Heart left ventricle (tissue), 16 donors: ENCODE measurements around the gene ACOT13. TPM values are rescaled to one million over a fixed set of nuclear protein-coding genes. Genes with fewer than 3 reads are reported as not detected.
A peak's percentile ranks its signal among the peaks of the same experiment; 100 is the strongest.

Source experiments
- ATAC-seq, 4 donors: fragments of 200-7000 bp; cut with Tn5 transposase; one replicate each; pipeline ENCODE4 v1.9.1; 2020 to 2022; ENCODE audit warnings: moderate library complexity in 4 of 4, mild to moderate bottlenecking in 3 of 4, moderate number of reproducible peaks in 1 of 4
- DNase-seq, 5 donors: peaks; one replicate each; pipeline ENCODE4 v3.0.0-alpha.2; 2020
- H3K27ac ChIP-seq, 12 donors: fragments of 200-600 bp; sonication (generic) in 4 of 12; one replicate each; pipeline versions ENCODE4 v1.5.0 to v1.8.0; 2016 to 2022; ENCODE audit warnings: mild to moderate bottlenecking in 2 of 12
- H3K27me3 ChIP-seq, 9 donors: fragments of 200-600 bp; sonication (generic) in 2 of 9; one replicate each; pipeline versions ENCODE4 v1.5.1 to v1.8.0; 2016 to 2022; ENCODE audit warnings: mild to moderate bottlenecking in 3 of 9
- H3K36me3 ChIP-seq, 9 donors: fragments of 200-600 bp; sonication (generic) in 2 of 9; one replicate each; pipeline versions ENCODE4 v1.5.0 to v1.8.0; 2018 to 2022; ENCODE audit warnings: mild to moderate bottlenecking in 2 of 9
- H3K4me1 ChIP-seq, 12 donors: fragments of 200-600 bp; sonication (generic) in 4 of 12; one replicate each; pipeline versions ENCODE4 v1.5.0 to v1.8.0; 2016 to 2022; ENCODE audit warnings: mild to moderate bottlenecking in 3 of 12
- H3K4me3 ChIP-seq, 12 donors: fragments of 200-600 bp; sonication (generic) in 4 of 12; one replicate each; pipeline versions ENCODE4 v1.5.0 to v1.8.0; 2017 to 2022; ENCODE audit warnings: mild to moderate bottlenecking in 9 of 12, moderate library complexity in 4 of 12
- H3K9me3 ChIP-seq, 12 donors: fragments of 200-600 bp; sonication (generic) in 4 of 12; one replicate each; pipeline versions ENCODE4 v1.5.0 to v1.8.0; 2016 to 2022; ENCODE audit warnings: mild to moderate bottlenecking in 1 of 12
- CTCF ChIP-seq, 12 donors: fragments of 200-600 bp; sonication (generic) in 4 of 12; IDR thresholded peaks; one replicate each; pipeline versions ENCODE4 v1.5.0 to v1.8.0; 2018 to 2022; ENCODE audit warnings: antibody characterized with exemption in 12 of 12, mild to moderate bottlenecking in 5 of 12
- POLR2A ChIP-seq, 2 donors: fragments of 450-650 bp; IDR thresholded peaks; one replicate each; pipeline ENCODE4 v1.6.1; 2017; ENCODE audit warnings: antibody characterized with exemption in 2 of 2, mild to moderate bottlenecking in 2 of 2, moderate library complexity in 2 of 2
- WGBS, 4 donors: extraction: QIAGEN DNeasy Blood & Tissue Kit in 2 of 4; methylation state at CpG; one replicate each; pipeline versions ENCODE4 v1.1.5 to v1.1.7; 2013 to 2018; 5-methylcytosine and 5-hydroxymethylcytosine counted together
- intact Hi-C, 10 donors: fragments of 100-400 bp; cut with DNase I; formaldehyde crosslinking; loops; one replicate each; pipeline versions ENCODE4 v1.11.1 to v1.14.2; 2022
- polyA plus RNA-seq, 2 donors: library from polyadenylated mRNA; stranded (reverse); fragments of 200-250 nt; gene quantifications; one replicate each; pipeline ENCODE4 v1.2.3, GENCODE V29; 2013
- total RNA-seq, 9 donors: library from RNA; depleted of rRNA in 2 of 9; stranded (reverse); fragments of >200 nt in 2 of 9; fragmentation: NEBNext Ultra II Directional in 3 of 9; extraction: Animal tissue kit (Norgen Biotek cat#: 25700) in 3 of 9; gene quantifications; one replicate each; pipeline versions ENCODE4 v1.1.0 to v1.2.4, GENCODE V29; 2016 to 2023
- donor health status: ischemic (EF 13 %, LVEDD 7.1; RV severe dilation, severe dysfunction).
- donor health status: healthy with polysubstance abuse.
- donor health status: DM: no; HTN: yes; CAD: no.
- donor health status: DM: no; HTN: no; CAD: no.
- donor health status: ischemic (EF 25% LVEDD 6.9; RV normal size, moderate dysfunction).
- donor health status: ischemic (EF 25% LVEDD 5.7; RV mildly dilated, moderate dysfunction).
- donor health status: healthy.
- donor health status: DM: yes; HTN: yes; CAD: no.
- donor health status: ischemic (EF 35%, LVEDD 5.7; RV mildly dilated, moderate dysfunction).
- donor health status: nonischemic (EF 11% LVEDD 7.7; RV severe dilation, severe dysfunction).
- donor health status: DM: yes; HTN: yes; CAD: no.
- donor health status: PGD.
- donor health status: ischemic (EF 29% LVEDD 5.4; RV normal size, mild dysfunction).
- donor health status: nonischemic (EF 23%, LVEDD 6.1; RV moderate dilation, normal function).

The ACOT13 gene
- total and polyA plus RNA-seq, 11 donors: 21.6 to 160 (median 55.3) TPM

GRCh38 chr6:24696097-24696496 is 29.2 kb downstream of the ACOT13 start:
- TF ChIP-seq CTCF (IDR thresholded peaks at IDR 0.05) (no peak), POLR2A (IDR thresholded peaks at IDR 0.05) (no peak)
- Histone ChIP-seq H3K27me3 (no peaks in the 10 kb centered on the region), H3K4me3 (no peak overlapping the region), H3K36me3 (peaks cover 0 to 31% (median 5%) of the 10 kb centered on the region in 9 donors), H3K27ac (no peak overlapping the region), H3K4me1 (peaks cover 0 to 20% (median 7%) of the 10 kb centered on the region in 12 donors), H3K9me3 (no peaks in the 10 kb centered on the region)
- no peak for DNase-seq
- WGBS, 4 donors: 90 to 98% (median 93%) methylated on average over 2 of the region's 2 CpGs
- intact Hi-C loops: loop anchor here in 6 of 10 donors (5.0 to 10.0 kb wide), 4 partner anchors 114 to 271 kb away; partner anchors contain the start of gene ALDH5A1 (in 1 of the 6)
- ATAC-seq: no peak

GRCh38 chr6:24699521-24700359 is 32.9 kb downstream of the ACOT13 start:
- WGBS, 4 donors: 62 to 79% (median 71%) methylated on average over 3 of the region's 3 CpGs
- peak in 1 of 4 donors; percentile 46 for ATAC-seq
- H3K27ac ChIP-seq: peak overlapping the region in 1 of 12 donors; percentile 0

GRCh38 chr6:24702720-24703282 is 35.9 kb downstream of the ACOT13 start:
- intact Hi-C loops: loop anchor here in 2 of 10 donors (10.0 kb wide), 1 partner anchor 278 kb away; no protein-coding TSS in a partner anchor
- Histone ChIP-seq H3K9me3 (no peaks in the 10 kb centered on the region), H3K27me3 (no peaks in the 10 kb centered on the region), H3K4me3 (no peak overlapping the region), H3K27ac (no peak overlapping the region), H3K4me1 (peaks cover 0 to 12% (median 0%) of the 10 kb centered on the region in 12 donors), H3K36me3 (peaks cover 2 to 98% (median 72%) of the 10 kb centered on the region in 9 donors)
- no peak for DNase-seq
- 75 to 83% (median 78%) methylated on average over 4 of the region's 4 CpGs for WGBS, 4 donors
- peak in 1 of 4 donors; percentile 41 for ATAC-seq
- TF ChIP-seq POLR2A (IDR thresholded peaks at IDR 0.05) (no peak), CTCF (IDR thresholded peaks at IDR 0.05) (no peak)

More at GRCh38 chr6:24699521-24700359, 32.9 kb downstream of the ACOT13 start:
- Histone ChIP-seq H3K36me3 (peaks cover 0 to 68% (median 41%) of the 10 kb centered on the region in 9 donors), H3K27me3 (no peaks in the 10 kb centered on the region), H3K4me1 (peaks cover 0 to 12% (median 0%) of the 10 kb centered on the region in 12 donors), H3K4me3 (no peak overlapping the region), H3K9me3 (no peaks in the 10 kb centered on the region)
- intact Hi-C loops: loop anchor here in 7 of 10 donors (5.0 to 10.0 kb wide), 4 partner anchors 117 to 275 kb away; partner anchors contain the start of gene ALDH5A1 (in 1 of the 7)
- DNase-seq: no peak
- no peak for TF ChIP-seq CTCF (IDR thresholded peaks at IDR 0.05)
- no peak for TF ChIP-seq POLR2A (IDR thresholded peaks at IDR 0.05)

GRCh38 chr6:24704468-24704867 is 37.6 kb downstream of the ACOT13 start:
- ATAC-seq: no peak
- intact Hi-C loops: loop anchor here in 2 of 10 donors (10.0 kb wide), 1 partner anchor 280 kb away; no protein-coding TSS in a partner anchor
- no peak for TF ChIP-seq POLR2A (IDR thresholded peaks at IDR 0.05)
- no peak for TF ChIP-seq CTCF (IDR thresholded peaks at IDR 0.05)

More at GRCh38 chr6:24704468-24704867, 37.6 kb downstream of the ACOT13 start:
- H3K27me3 ChIP-seq: no peaks in the 10 kb centered on the region
- no peak overlapping the region for H3K27ac ChIP-seq
- no peak overlapping the region for H3K4me3 ChIP-seq
- DNase-seq: no peak
- no peaks in the 10 kb centered on the region for H3K9me3 ChIP-seq
- H3K4me1 ChIP-seq: peaks cover 0 to 10% (median 0%) of the 10 kb centered on the region in 12 donors
- peaks cover 2 to 100% (median 85%) of the 10 kb centered on the region in 9 donors for H3K36me3 ChIP-seq
